Measurements from ENCODE around the gene TGOLN2. TPM values are rescaled to one million over a fixed set of nuclear protein-coding genes. Genes with fewer than 3 reads are reported as not detected.

The TGOLN2 gene
- total and polyA plus RNA-seq, 2 of the 13 experiments (the other 11 are each of a cell fraction or from before 2014, with no cell fraction given): 99.6 to 155 TPM

DNA sequence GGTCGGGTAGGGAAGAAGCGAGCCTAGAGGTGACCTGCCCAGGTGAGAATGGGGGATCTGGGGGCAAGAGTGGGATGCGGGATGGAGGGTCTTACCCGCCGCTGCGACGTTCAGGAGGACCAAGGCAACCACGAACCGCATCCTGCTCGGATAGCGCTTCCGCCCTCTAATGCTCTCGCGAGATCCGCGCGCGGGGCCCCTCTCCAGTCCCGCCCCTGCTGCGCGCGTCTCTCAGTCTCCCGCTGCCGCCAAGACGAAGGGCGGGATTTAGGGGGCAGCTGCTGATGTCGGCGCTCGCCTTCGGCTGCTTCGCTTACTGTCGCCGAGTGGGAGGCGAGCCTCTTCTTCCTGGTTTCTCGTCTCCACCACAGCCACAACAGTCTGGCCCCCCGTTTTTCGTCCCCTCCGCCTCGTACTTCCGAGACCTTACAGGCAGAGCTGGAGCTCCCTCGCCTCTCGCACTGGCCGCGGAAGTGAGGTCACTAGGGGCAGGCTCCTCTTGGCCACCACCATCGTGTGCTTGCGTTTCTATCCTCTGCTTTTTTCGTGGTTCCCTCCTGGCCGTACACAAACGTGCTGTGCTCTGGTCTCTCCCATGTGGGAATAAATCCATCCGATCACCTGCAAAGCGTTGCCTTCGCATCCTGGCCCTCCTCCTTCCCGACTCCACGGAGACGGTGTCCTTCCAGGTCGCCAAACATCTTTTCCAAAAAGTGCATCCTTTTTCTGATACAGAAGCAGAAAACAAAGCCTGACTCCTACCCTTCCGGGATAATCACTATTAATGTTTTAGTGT lies at the start of gene TGOLN2 (continued):
- TF ChIP-seq, protein P1, sequence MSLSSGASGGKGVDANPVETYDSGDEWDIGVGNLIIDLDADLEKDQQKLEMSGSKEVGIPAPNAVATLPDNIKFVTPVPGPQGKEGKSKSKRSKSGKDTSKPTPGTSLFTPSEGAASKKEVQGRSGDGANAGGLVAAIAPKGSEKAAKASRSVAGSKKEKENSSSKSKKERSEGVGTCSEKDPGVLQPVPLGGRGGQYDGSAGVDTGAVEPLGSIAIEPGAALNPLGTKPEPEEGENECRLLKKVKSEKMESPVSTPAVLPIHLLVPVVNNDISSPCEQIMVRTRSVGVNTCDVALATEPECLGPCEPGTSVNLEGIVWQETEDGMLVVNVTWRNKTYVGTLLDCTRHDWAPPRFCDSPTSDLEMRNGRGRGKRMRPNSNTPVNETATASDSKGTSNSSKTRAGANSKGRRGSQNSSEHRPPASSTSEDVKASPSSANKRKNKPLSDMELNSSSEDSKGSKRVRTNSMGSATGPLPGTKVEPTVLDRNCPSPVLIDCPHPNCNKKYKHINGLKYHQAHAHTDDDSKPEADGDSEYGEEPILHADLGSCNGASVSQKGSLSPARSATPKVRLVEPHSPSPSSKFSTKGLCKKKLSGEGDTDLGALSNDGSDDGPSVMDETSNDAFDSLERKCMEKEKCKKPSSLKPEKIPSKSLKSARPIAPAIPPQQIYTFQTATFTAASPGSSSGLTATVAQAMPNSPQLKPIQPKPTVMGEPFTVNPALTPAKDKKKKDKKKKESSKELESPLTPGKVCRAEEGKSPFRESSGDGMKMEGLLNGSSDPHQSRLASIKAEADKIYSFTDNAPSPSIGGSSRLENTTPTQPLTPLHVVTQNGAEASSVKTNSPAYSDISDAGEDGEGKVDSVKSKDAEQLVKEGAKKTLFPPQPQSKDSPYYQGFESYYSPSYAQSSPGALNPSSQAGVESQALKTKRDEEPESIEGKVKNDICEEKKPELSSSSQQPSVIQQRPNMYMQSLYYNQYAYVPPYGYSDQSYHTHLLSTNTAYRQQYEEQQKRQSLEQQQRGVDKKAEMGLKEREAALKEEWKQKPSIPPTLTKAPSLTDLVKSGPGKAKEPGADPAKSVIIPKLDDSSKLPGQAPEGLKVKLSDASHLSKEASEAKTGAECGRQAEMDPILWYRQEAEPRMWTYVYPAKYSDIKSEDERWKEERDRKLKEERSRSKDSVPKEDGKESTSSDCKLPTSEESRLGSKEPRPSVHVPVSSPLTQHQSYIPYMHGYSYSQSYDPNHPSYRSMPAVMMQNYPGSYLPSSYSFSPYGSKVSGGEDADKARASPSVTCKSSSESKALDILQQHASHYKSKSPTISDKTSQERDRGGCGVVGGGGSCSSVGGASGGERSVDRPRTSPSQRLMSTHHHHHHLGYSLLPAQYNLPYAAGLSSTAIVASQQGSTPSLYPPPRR (CRISPR knock-in tag; IDR thresholded peaks at IDR 0.05; ENCODE audit: borderline replicate concordance): peak; percentile 80
- peak; percentile 99 for TF ChIP-seq POLR2AphosphoS5 (IDR thresholded peaks at IDR 0.05; ENCODE audit: low read depth, low read length)
- TF ChIP-seq, protein P2, sequence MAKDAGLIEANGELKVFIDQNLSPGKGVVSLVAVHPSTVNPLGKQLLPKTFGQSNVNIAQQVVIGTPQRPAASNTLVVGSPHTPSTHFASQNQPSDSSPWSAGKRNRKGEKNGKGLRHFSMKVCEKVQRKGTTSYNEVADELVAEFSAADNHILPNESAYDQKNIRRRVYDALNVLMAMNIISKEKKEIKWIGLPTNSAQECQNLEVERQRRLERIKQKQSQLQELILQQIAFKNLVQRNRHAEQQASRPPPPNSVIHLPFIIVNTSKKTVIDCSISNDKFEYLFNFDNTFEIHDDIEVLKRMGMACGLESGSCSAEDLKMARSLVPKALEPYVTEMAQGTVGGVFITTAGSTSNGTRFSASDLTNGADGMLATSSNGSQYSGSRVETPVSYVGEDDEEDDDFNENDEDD (CRISPR knock-in tag; IDR thresholded peaks at IDR 0.05; ENCODE audit: borderline replicate concordance): peak; percentile 94
- TF ChIP-seq MED1 (CRISPR knock-in tag; IDR thresholded peaks at IDR 0.05): peak; percentile 89
- TF ChIP-seq, protein P3, sequence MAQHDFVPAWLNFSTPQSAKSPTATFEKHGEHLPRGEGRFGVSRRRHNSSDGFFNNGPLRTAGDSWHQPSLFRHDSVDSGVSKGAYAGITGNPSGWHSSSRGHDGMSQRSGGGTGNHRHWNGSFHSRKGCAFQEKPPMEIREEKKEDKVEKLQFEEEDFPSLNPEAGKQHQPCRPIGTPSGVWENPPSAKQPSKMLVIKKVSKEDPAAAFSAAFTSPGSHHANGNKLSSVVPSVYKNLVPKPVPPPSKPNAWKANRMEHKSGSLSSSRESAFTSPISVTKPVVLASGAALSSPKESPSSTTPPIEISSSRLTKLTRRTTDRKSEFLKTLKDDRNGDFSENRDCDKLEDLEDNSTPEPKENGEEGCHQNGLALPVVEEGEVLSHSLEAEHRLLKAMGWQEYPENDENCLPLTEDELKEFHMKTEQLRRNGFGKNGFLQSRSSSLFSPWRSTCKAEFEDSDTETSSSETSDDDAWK (CRISPR knock-in tag; IDR thresholded peaks at IDR 0.05): no peak
- no peak for TF ChIP-seq TGIF2 (CRISPR knock-in tag; IDR thresholded peaks at IDR 0.05)
- TF ChIP-seq, protein P4, sequence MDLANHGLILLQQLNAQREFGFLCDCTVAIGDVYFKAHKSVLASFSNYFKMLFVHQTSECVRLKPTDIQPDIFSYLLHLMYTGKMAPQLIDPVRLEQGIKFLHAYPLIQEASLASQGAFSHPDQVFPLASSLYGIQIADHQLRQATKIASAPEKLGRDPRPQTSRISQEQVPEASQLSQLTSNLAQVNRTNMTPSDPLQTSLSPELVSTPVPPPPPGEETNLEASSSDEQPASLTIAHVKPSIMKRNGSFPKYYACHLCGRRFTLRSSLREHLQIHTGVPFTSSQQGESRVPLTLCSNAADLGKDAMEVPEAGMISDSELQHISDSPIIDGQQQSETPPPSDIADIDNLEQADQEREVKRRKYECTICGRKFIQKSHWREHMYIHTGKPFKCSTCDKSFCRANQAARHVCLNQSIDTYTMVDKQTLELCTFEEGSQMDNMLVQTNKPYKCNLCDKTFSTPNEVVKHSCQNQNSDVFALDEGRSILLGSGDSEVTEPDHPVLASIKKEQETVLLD (CRISPR knock-in tag; IDR thresholded peaks at IDR 0.05; ENCODE audit: low read depth): no peak
- peak; percentile 88 for TF ChIP-seq HDAC2 (CRISPR knock-in tag; IDR thresholded peaks at IDR 0.05)
- peak; percentile 35; the same call in 1 of the 2 replicates for TF ChIP-seq CBX5 (CRISPR knock-in tag; IDR thresholded peaks at IDR 0.05; ENCODE audit: borderline replicate concordance)
- peak; percentile 79 for TF ChIP-seq CBX1 (IDR thresholded peaks at IDR 0.05; ENCODE audit: low read depth)
- TF ChIP-seq, protein P5, sequence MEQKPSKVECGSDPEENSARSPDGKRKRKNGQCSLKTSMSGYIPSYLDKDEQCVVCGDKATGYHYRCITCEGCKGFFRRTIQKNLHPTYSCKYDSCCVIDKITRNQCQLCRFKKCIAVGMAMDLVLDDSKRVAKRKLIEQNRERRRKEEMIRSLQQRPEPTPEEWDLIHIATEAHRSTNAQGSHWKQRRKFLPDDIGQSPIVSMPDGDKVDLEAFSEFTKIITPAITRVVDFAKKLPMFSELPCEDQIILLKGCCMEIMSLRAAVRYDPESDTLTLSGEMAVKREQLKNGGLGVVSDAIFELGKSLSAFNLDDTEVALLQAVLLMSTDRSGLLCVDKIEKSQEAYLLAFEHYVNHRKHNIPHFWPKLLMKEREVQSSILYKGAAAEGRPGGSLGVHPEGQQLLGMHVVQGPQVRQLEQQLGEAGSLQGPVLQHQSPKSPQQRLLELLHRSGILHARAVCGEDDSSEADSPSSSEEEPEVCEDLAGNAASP (CRISPR knock-in tag; IDR thresholded peaks at IDR 0.05; ENCODE audit: borderline replicate concordance): peak; percentile 65
- 0 out of 2 replicates have a peak, but pooled peaks have one; percentile 82 for TF ChIP-seq ZNF616 (CRISPR knock-in tag; IDR thresholded peaks at IDR 0.05; ENCODE audit: low read depth)
- TF ChIP-seq WIZ (CRISPR knock-in tag; IDR thresholded peaks at IDR 0.05): peak; percentile 92; the same call in 1 of the 2 replicates
- peak; percentile 94 for TF ChIP-seq MZF1 (CRISPR knock-in tag; IDR thresholded peaks at IDR 0.05; ENCODE audit: borderline replicate concordance)
- TF ChIP-seq, protein P6, sequence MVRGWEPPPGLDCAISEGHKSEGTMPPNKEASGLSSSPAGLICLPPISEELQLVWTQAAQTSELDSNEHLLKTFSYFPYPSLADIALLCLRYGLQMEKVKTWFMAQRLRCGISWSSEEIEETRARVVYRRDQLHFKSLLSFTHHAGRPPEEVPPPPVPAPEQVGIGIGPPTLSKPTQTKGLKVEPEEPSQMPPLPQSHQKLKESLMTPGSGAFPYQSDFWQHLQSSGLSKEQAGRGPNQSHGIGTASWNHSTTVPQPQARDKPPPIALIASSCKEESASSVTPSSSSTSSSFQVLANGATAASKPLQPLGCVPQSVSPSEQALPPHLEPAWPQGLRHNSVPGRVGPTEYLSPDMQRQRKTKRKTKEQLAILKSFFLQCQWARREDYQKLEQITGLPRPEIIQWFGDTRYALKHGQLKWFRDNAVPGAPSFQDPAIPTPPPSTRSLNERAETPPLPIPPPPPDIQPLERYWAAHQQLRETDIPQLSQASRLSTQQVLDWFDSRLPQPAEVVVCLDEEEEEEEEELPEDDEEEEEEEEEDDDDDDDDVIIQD (CRISPR knock-in tag; IDR thresholded peaks at IDR 0.05; ENCODE audit: low read depth): peak; percentile 46; the same call in 1 of the 2 replicates
- TF ChIP-seq ZMYM4 (CRISPR knock-in tag; IDR thresholded peaks at IDR 0.05): peak; percentile 93

Measured in HepG2 (cell line).